ENCODE data around the gene LCP1.
A peak's percentile ranks its signal among the peaks of the same experiment; 100 is the strongest.

The LCP1 gene

GRCh38 chr13:46160065-46160464, 21.9 kb downstream of the LCP1 start:
- no peak for DNase-seq (ENCODE audit: low read depth in 2 of 2)

DNA sequence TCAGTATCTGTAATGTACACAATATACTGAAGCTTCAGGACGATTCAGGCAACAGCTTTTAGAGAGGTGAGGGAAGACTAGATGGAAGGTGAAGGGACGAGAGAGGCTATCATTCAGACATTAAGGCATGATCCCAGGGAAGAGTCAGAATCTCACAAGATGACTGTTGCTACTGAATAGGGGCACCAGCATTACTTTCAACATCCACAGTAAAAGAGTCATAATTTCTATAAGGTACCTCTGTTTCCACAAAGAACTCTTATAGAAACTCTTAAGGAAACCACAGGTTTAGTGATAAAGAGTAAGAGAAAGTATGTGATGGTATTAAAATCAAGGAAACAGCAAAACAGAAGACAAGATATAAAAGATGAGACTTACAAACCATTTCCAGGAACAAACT, 23.0 kb downstream of the LCP1 start:
- no peak for DNase-seq (ENCODE audit: low read depth in 2 of 2)

GRCh38 chr13:46158222-46158621, 23.8 kb downstream of the LCP1 start:
- DNase-seq (ENCODE audit: low read depth in 2 of 2): no peak

- no peak for DNase-seq (ENCODE audit: low read depth in 2 of 2)
These were observed 27.7 kb downstream of the LCP1 start for GRCh38 chr13:46154136-46154801.

- no peak for DNase-seq (ENCODE audit: low read depth in 2 of 2)
These were observed 29.2 kb downstream of the LCP1 start for GRCh38 chr13:46152627-46153328.

DNA sequence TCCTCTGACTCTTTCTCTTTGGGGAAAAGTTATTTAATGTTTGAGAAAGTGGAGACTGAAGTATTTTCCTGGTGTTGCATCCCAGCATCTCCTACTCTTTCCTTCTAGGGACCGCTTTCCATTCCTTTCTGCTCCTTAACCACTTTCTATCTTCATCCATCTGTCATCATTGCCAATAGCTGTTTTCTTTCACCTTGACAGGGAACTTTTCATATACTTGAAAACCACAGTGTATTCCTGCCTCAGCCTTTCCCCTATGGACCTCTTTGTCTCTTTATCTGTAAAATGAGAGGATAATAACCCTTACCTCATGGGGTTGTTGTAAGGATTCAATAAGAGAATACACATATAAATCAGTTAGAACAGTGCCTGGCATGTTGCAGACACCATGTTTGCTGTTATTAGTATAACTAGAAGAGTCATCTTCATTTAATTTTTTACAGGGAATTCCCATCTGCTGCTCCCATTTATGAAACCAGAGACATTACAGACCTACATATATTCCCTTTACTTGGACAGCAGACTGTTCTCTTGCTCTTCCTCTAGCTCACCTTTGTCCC, 31.8 kb downstream of the LCP1 start:
- no peak for DNase-seq (ENCODE audit: low read depth in 2 of 2)

DNA sequence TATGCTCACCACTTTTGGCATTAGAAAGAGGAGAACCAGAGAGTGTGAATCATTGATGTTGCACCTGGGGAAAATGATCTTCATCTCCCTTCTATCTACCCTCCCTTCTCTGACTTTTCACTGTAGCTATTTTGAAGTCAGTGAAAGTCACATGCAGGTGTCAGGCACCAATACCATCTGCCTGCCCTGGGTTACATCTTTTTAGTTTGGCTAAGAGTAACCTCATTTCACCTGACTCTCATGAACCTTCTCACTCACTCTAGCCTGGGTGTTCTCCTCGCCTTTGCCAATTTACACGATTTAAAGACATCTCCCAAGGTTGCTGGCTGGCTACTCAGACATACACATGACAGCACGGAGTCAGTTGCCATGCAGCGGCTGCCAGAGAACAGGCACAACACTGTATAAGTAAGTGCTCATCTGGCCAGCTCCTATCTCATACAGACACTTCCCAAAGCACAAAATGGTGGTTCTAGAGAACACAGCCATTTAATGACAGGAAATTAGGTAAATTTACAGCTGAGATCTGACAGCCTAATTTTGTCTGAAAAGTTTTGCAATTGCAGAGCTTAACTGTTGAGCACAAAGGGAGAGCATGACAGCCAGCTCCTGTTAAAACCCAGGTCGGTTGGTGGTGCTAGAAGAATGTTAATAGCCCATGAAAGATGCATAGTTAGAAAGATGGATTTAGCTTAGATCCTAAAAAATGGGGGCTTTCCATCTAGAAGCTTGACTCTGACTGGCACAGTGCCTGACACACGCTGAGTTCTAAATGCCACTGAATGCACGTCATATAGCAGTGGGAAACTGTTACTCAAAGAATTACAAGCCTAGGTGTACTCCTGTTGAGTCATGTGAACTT, 32.5 kb downstream of the LCP1 start:
- peak; percentile 41 to 42 for DNase-seq (ENCODE audit: low read depth in 2 of 2)

DNA sequence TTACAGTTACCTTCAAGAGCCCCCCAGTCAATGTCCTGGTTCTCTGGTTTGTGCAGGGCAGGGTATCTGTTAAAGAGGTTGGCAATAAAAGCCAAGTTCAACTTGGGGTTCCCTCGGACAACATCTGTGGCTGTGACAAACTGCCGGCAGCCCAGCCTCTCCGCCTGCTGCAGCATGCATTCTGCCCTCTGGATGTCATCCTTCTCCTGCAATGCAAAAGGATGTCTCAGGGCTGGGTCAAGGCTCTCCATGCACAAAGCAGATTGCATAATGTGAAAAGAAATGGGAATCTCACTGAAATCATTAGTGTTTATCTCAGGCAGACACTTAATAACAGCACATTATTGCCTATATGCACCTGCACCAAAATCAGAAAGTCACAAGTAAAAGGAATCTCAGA, 35.1 kb downstream of the LCP1 start:
- no peak for DNase-seq (ENCODE audit: low read depth in 2 of 2)

DNA sequence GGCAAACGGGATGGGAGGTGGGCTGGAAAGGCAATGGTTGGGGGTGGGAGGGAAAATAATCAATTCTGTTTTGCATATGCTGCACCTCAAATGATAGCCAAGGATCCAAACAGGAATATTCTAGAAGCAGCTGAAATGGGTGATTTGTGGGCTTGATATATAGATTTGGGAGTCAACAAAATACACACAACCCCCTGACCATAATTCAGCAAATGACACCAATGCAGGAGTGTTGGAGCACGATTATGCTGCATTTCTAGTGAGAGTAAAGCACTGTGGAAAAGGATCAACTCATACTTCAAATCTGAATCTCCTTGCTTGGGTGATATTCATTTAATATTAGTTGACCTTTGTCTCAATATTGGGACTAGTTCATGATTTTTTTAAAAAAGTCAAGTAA, 36.0 kb downstream of the LCP1 start:
- DNase-seq (ENCODE audit: low read depth in 2 of 2): no peak

GRCh38 chr13:46145135-46145534, 36.8 kb downstream of the LCP1 start:
- DNase-seq (ENCODE audit: low read depth in 2 of 2): no peak

DNA sequence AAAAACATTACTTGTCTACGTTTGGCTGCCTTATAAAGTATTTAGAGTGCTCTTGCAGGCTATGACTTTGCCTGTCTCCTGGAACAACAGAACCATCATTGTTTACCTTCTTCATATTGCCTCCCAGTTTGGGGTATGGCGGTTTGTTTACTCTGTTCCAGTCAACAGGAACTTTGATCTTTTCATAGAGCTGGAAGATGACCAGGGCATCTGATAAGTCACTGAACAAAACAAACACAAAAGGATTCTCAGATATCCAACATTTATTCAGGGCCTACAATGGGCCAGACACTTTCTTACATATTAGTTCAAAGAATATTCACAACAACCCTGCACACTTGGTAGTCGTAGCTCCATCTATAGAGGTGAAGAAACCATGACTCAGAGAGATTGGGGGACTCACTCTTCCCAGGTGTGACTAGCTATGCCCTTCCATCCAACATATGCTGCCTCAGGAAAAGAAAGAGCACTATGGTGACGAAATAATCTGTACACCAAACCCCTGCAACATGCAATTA, 38.7 kb downstream of the LCP1 start:
- no peak for DNase-seq (ENCODE audit: low read depth in 2 of 2)

DNA sequence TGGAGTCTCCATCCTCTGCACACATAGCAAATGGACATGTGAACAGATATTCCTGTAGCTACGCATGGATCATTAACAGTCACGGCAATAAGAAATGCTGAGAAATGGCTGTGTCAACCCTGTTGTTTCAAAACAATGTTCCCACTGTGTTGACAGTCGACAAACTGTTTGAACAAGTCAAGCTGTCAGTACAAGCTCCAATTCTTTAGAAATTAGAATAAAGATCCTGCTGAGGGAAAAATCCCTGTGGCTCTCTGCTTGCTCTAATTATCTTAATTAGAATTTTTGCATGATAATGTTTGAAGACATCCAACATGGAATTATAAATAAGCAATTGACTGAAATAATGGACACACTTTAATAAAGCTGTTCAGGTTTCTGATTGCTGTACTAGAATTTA, 39.2 kb downstream of the LCP1 start:
- DNase-seq (ENCODE audit: low read depth in 2 of 2): no peak

DNA sequence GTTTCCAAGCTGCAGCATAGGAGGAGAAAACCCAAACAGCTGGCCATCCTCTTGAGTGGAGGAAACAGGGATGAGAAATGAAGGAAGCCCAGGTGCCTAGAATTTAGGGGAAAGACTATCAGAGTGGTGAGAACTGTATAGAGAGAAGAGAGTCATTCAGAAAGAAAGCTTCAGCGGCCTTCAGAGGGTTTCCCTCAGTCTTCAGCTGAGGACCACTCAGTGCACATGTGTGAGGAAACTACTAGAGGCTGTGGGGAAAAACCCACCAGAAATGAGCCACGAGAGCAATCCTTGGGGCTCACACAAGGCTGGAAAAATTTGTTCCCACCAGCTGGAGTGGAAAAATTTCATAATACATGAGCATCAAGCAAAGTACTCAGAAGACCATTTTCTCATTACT, 41.9 kb downstream of the LCP1 start:
- DNase-seq (ENCODE audit: low read depth in 2 of 2): no peak

DNA sequence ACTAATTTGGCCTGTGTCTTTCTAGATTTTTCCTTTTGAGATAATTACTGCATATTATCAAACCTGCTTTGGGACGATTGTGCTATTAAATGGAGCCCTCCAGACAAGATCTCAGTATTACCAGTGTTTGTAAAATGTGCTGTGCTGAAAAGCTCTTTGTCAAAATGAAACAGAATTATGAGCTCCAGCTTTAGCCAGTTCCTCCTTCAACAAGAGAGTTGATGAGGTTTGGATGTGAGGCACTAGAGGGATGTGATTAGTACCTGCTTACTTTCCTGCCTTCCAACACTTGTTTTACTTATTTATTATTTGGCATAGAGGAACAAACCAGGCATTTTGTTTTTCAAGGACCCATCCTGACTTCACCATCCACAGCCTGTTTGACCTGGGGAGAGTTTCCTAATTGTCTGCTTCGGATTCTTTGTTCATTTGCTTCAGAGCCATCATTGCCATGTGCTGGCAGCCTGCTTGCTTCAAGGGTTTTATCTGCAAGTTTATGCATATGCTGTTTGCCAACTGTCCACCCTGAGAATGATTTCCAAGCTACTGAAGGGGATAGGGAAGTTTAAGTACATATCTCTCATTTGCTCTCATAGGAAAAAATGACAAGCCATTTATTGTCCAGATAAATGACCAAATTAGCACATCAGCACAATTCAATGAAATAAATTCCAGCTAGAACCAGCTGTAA, 44.2 kb downstream of the LCP1 start:
- no peak for DNase-seq (ENCODE audit: low read depth in 2 of 2)

DNA sequence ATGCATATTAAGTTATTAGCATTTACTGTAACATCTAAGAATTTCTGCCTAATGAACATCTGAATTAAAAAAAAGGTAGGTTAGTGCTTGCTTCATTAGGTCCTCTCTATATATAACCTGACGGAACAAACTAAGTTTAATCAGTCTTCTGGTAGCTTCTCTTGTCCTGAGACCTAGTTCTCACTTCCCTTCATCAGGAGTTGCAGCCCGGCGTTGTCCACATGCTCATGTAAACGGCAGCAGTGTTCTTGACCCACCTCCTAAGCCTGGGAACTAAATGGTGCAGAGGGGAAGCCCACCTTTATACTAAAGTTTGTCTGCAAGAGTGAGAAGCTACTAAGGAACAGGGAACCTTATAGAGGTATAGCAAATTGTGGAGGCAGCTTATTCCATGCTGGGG, 45.3 kb downstream of the LCP1 start:
- DNase-seq (ENCODE audit: low read depth in 2 of 2): no peak

GRCh38 chr13:46134961-46135522, 46.9 kb downstream of the LCP1 start:
- no peak for DNase-seq (ENCODE audit: low read depth in 2 of 2)

GRCh38 chr13:46134494-46134893, 47.5 kb downstream of the LCP1 start:
- DNase-seq (ENCODE audit: low read depth in 2 of 2): no peak

- DNase-seq (ENCODE audit: low read depth in 2 of 2): no peak
These were observed 49.9 kb downstream of the LCP1 start for GRCh38 chr13:46132109-46132508.

GRCh38 chr13:46131705-46132104, 50.3 kb downstream of the LCP1 start:
- DNase-seq (ENCODE audit: low read depth in 2 of 2): no peak

- no peak for DNase-seq (ENCODE audit: low read depth in 2 of 2)
These were observed 51.9 kb downstream of the LCP1 start for GRCh38 chr13:46129955-46130618.

GRCh38 chr13:46129124-46129523, 52.9 kb downstream of the LCP1 start:
- no peak for DNase-seq (ENCODE audit: low read depth in 2 of 2)
